Measurements from ENCODE around the gene APOBEC3F.
"Not testable (repeated sequence)": the region's sequence is repeated elsewhere in the genome, so short reads cannot be mapped to it uniquely, and the experiment has no call there.

The APOBEC3F gene

DNA sequence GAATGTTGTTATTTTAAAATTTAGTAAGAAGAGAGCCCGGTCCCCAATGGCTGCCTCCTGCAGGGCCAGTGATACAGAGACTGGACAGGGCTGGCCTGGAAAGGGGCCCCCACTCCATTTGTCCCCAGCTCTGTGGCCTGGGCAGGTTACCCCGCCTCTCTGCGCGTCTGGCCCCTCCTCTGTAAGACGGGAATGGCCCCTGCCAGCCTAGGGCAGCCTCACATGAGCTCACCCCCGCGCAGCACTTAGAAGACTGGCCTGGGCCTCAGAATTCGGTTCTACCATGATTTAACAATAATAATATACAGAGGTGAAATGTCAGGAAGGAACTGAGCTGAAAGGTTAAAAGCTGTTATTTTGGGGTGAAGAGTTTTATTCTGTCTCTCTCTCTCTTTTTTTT is 37.7 kb downstream of the APOBEC3F start:
- H3K4me3 ChIP-seq (ENCODE audit: low read depth, low read length) = no peak overlapping the region
- TF ChIP-seq, protein P1, sequence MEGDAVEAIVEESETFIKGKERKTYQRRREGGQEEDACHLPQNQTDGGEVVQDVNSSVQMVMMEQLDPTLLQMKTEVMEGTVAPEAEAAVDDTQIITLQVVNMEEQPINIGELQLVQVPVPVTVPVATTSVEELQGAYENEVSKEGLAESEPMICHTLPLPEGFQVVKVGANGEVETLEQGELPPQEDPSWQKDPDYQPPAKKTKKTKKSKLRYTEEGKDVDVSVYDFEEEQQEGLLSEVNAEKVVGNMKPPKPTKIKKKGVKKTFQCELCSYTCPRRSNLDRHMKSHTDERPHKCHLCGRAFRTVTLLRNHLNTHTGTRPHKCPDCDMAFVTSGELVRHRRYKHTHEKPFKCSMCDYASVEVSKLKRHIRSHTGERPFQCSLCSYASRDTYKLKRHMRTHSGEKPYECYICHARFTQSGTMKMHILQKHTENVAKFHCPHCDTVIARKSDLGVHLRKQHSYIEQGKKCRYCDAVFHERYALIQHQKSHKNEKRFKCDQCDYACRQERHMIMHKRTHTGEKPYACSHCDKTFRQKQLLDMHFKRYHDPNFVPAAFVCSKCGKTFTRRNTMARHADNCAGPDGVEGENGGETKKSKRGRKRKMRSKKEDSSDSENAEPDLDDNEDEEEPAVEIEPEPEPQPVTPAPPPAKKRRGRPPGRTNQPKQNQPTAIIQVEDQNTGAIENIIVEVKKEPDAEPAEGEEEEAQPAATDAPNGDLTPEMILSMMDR (conservative IDR thresholded peaks at IDR 0.05; ENCODE audit: low read depth, low read length) = no peak
- DNase-seq (ENCODE audit: low read depth) = no peak

DNA sequence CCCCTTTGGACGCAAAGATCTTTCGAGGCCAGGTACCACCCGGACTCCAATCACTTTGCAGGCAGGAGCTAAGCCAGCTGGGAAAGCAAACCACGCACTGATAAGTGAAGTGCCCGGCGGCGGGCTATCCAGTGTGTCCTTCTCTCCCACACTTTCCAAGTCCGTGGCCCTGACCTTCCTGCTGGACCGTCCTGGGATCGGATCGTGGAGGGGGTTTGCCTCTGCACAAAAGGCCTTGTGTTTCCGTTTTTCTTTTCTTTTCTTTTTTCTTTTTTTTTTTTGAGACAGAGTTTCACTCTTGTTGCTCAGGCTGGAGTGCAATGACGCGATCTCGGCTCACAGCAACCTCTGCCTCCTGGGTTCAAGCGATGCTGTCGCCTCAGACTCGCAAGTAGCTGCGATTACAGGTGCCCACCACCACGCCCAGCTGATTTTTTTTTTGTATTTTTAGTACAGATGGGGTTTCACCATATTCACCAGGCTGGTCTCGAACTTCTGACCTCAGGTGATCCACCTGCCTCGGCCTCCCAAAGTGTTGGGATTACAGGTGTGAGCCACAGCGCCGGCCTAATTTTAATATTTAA is 38.5 kb downstream of the APOBEC3F start:
- not testable (repeated sequence) for DNase-seq (ENCODE audit: low read depth); H3K4me3 ChIP-seq (ENCODE audit: low read depth, low read length)

- no peak overlapping the region for H3K4me3 ChIP-seq (ENCODE audit: low read depth, low read length)
- DNase-seq (ENCODE audit: low read depth) = no peak
- TF ChIP-seq, protein P1 (conservative IDR thresholded peaks at IDR 0.05; ENCODE audit: low read depth, low read length) = no peak
These were observed 39.5 kb downstream of the APOBEC3F start for GRCh38 chr22:39080052-39080762.

DNA sequence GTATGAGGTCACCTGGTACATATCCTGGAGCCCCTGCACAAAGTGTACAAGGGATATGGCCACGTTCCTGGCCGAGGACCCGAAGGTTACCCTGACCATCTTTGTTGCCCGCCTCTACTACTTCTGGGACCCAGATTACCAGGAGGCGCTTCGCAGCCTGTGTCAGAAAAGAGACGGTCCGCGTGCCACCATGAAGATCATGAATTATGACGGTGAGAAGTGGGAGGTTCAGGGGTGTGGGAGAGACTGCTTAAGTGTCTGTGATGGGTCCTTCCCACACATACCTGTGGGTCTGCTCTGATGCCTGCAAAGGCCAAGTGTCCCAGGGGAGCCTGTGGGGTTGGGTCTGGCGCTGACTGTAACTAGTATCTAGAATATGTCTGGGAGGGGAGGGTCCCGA is 40.4 kb downstream of the APOBEC3F start:
- TF ChIP-seq, protein P1 (conservative IDR thresholded peaks at IDR 0.05; ENCODE audit: low read depth, low read length) = no peak
- H3K4me3 ChIP-seq (ENCODE audit: low read depth, low read length) = no peak overlapping the region

GRCh38 chr22:39081598-39081997 is 40.9 kb downstream of the APOBEC3F start:
- TF ChIP-seq, protein P1 (conservative IDR thresholded peaks at IDR 0.05; ENCODE audit: low read depth, low read length) = no peak
- H3K4me3 ChIP-seq (ENCODE audit: low read depth, low read length) = no peak overlapping the region
- DNase-seq (ENCODE audit: low read depth) = no peak

More for the DNA sequence above, 40.4 kb downstream of the APOBEC3F start:
- no peak for DNase-seq (ENCODE audit: low read depth)

DNA sequence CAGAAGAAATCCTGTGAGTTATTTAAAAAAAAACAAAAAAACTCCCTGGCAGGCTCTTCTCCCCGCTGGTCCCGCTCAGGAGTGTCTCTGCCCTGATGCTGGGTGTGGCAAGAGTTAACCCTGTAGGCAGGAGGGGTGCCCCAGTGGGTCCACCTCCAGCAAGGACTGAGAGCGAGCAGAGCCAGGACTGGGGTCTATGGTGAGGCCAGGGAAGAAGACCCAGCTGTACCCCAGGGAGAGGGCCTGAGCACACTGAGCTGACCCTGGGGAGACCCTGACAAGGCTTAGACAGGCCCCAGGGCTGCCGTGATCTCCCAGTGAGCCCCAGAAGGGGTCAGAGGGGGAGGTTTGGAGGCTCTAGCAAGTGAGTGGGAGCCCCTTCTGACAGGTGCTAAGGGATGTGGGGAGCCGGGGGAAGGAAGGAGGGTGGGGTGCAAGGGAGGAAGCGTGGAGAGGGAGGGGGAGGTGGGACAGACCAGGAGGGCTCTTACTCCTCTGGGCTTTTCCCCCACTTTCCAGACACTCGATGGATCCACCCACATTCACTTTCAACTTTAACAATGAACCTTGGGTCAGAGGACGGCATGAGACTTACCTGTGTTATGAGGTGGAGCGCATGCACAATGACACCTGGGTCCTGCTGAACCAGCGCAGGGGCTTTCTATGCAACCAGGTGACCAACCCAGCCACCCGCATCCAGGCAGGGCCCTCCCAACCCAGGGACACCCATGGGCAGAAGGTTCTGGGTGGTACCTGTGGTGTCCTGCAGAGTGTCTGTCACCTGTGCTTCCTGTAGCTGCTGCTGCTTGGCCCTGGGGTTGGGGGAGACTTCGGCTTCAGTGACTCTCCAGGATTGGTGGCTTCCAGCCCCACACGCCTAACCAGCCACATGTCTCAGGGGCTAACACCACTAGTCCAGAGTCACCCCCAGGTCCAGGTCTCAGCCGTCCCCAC is 42.8 kb downstream of the APOBEC3F start:
- TF ChIP-seq, protein P1 (conservative IDR thresholded peaks at IDR 0.05; ENCODE audit: low read depth, low read length) = no peak

GRCh38 chr22:39084666-39085065 is 44.0 kb downstream of the APOBEC3F start:
- TF ChIP-seq, protein P1 (conservative IDR thresholded peaks at IDR 0.05; ENCODE audit: low read depth, low read length) = no peak
- DNase-seq (ENCODE audit: low read depth) = no peak

More for the DNA sequence above, 42.8 kb downstream of the APOBEC3F start:
- DNase-seq (ENCODE audit: low read depth) = no peak
- H3K4me3 ChIP-seq (ENCODE audit: low read depth, low read length) = no peak overlapping the region

More at GRCh38 chr22:39084666-39085065, 44.0 kb downstream of the APOBEC3F start:
- H3K4me3 ChIP-seq (ENCODE audit: low read depth, low read length) = no peak overlapping the region

Measured in choroid plexus epithelial cell (primary cell).